HG03159 (cell line): Measurements from ENCODE around the gene INTS2.
"Not testable (repeated sequence)": the region's sequence is repeated elsewhere in the genome, so short reads cannot be mapped to it uniquely, and the experiment has no call there.

Experiments used
- ATAC-seq: cut with Tn5 transposase; IDR thresholded peaks from one replicate; pipeline ENCODE4 v1.9.1; 2021; ENCODE audit warnings: mild to moderate bottlenecking, moderate library complexity; ENCODE audit not compliant: unreplicated experiment

The INTS2 gene

DNA sequence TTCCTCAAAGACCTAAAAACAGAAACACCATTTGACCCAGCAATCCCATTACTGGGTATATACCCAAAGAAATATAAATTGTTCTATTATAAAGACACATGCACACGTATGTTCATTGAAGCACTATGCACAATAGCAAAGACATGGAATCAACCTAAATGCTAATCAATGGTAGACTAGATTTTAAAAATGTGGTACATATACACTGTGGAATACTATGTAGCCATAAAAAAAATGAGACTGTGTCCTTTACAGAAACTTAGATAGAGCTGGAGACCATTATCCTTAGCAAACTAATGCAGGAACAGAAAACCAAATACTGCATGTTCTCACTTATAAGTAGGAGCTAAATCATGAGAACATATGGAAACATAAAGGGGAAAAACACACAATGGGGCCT is 100.9 kb downstream of the INTS2 start:
- ATAC-seq, result not testable (repeated sequence)

DNA sequence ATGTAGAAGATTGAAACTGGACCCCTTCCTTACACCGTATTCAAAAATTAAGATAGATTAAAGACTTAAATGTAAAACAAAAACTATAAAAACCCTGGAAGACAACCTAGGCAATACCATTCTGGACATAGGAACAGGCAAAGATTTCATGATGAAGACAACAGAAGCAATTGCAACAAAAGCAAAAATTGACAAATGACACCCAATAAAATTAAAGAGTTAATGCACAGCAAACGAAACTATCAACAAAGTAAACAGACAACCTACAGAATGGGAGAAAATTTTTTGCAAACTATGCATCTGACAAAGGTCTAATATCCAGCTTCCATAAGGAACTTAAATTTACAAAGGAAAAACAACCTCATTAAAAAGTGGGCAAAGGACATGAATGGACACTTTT is 101.6 kb downstream of the INTS2 start:
- not testable (repeated sequence) for ATAC-seq

DNA sequence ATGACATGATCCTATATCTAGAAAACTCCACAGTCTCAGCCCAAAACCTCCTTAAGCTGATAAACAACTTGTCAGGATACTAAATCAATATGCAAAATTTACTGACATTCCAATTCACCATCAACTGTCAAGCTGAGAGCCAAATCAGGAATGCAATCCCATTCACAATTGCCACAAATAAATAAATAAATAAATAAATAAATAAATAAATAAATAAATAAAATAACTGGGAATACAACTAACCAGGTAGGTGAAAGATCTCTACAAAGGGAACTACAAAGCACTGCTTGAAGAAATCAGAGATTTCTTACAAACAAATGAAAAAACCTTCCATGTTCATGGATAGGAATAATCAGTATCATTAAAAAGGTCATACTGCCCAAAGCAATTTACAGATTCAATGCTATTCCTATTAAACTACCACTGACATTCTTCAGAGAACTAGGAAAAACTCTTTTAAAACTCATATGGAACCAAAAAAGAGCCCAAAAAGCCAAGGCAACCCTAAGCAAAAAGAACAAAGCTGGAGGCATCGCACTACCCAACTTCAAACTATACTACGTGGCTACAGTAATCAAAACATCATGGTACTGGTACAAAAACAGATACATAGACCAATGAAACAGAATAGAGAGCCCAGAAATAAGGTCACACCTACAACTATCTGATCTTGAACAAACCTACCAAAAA is 102.2 kb downstream of the INTS2 start:
- no peak for ATAC-seq

DNA sequence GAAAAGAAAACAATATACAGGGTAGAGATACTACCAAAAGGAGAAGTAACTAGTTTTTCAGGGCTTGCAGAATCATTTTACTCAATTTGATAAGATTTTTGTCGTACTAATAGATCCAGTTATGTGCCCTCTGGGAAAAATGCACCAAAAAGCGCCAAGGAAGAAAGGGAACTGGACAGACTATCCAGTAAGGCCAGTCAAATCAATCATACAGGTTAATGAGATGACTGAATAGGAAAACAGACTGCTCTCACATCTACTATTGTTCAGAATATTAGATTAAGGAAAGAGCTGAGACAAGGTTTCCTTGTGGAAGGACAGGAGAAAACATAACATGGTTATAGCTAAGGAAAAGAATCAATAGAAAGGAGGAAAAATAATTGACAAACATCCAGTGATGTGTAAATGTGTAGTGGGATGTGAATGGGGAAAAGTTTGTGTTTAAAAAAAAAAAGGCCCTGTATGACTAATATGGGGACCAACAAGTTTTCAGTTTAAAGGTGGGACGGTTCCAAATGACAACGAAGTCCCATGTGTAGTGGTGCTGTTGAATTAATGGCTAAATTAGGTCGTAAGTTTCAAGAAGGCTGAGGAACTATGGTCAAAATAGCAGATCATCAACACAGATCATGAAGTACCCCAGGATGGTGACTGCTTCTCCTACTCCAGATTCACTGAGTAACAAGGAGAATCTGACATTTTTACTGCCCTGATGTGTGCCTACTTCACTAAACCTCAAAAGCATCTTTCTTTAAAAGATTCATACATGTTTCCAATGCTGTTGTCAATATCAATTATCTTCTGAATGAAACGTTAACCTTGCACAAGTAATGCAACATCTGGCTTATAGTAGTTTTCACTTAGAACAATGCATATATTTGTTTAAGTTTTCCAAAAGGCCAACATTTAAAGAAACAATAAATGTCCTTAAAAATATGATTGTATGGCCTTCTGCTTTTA is 105.2 kb downstream of the INTS2 start:
- ATAC-seq, result no peak

DNA sequence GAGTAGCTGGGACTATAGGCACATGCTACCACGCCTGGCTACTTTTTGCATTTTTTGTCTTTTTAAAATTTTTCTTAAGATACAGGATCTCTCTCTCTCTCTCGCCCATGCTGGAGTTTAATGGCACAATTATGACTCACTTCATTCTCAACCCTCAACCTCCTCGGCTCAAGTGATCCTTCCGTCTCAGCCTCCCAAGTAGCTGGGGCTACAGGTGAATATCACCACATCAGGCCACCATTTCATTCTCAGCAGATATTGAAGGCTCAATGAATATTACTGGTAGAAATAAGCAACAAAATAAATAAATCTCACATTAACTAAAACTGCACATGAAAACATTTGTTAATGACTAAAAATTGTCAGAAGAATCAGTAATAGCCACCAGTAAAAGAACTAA is 106.1 kb downstream of the INTS2 start:
- ATAC-seq, result no peak

DNA sequence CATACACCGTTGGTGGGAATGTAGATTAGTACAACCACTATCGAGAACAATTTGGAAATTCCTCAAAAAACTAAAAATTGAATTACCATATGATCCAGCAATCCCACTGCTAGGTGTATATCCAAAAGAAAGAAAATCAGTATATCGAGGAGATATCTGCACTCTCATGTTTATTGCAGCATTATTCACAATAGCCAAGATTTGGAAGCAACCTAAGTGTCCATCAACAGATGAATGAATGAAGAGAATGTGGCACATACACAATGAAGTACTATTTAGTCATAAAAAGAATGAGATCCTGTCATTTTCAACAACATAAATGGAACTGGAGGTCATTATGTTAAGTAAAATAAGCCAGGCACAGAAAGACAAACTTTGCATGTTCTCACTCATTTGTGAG is 108.5 kb downstream of the INTS2 start:
- ATAC-seq, result not testable (repeated sequence)

DNA sequence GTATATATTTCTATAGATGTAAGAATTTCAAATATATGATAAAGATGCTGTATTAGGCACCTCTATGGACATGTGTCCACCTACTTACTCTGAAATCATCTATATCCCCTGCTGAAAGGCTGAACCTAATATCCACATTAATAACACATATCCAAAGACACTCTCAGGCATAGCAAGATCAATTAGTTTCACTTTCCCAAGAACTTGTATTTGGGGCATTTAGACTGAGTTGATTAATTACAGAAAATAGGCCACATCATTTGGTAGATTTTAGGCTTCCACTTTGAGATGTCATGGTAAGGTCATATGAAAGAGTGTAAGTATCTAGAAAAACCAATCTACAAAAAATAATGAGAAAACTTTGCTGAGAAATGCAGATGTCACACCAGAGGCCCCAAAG is 109.6 kb downstream of the INTS2 start:
- no peak for ATAC-seq

DNA sequence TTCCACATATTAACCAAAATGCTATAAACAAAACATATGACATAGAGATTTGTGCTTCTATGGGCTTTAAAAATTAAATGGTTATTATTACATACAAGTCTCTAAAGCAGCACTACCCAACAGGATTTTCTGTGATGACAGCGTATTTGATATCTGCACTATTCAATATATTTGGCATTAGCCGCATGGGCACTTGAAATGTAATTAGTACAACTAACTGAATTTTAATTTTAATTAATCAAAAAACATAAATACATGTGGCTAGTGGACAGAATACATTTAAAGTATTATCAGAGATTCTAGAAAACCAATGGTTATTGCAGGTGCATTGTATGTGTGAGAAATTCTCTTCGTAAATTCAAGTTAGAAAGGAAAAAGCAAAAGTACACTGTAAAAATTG is 110.3 kb downstream of the INTS2 start:
- ATAC-seq, result no peak

DNA sequence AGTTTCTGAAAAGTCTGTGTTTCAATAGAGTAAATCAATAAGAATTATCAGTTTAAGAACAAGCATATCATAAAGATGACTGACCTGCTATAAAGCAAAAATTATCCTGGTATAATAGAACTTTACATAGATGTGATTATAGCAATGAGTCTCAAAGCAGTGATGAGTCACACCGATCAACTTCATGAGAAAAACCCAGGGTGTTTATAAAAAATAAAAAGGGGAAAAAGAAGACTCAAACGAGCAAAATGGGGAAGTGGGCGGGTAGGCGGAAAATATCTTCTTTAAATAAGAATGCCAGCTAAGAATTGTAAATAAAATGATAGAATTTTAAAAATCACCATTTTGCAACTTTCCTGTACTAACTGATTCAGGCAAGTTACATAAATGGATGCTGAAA is 111.2 kb downstream of the INTS2 start:
- ATAC-seq, result no peak

DNA sequence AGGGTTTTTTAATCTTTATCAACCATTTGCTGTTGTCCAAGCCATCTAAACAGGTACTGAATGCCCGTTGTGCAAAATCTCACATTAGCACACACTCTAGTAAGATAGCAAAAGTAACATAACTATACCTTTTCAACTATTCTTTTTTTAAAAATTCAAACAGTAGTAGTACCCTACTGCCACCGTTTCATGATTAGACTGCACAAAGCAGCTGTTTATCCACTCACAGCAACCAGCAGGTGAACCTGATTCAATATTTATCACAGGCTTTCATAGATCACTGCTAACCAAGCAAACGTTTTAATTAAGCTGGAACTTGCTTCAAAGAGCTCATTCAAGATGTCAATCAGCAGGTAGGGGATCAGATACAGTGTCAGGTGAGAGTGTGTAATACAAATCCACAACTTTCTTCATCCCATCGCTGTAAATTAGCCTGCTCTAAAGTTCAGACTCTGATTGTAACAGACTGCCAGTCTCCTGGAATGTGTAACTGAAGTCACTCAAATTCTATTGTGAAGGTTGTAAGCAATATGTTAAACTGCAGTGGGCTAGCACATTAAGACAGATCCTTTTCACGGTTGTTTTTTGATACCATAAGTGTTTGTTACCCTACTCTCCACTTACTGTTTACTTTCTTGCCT is 111.8 kb downstream of the INTS2 start:
- no peak for ATAC-seq
